ENCODE data around the gene SBK3. TPM values are rescaled to one million over a fixed set of nuclear protein-coding genes. Genes with fewer than 3 reads are reported as not detected.

Gene SBK3
- polyA plus RNA-seq, 1 donor (not counting 4 experiments of a cell fraction or from before 2014, with no cell fraction given), result not detected

DNA sequence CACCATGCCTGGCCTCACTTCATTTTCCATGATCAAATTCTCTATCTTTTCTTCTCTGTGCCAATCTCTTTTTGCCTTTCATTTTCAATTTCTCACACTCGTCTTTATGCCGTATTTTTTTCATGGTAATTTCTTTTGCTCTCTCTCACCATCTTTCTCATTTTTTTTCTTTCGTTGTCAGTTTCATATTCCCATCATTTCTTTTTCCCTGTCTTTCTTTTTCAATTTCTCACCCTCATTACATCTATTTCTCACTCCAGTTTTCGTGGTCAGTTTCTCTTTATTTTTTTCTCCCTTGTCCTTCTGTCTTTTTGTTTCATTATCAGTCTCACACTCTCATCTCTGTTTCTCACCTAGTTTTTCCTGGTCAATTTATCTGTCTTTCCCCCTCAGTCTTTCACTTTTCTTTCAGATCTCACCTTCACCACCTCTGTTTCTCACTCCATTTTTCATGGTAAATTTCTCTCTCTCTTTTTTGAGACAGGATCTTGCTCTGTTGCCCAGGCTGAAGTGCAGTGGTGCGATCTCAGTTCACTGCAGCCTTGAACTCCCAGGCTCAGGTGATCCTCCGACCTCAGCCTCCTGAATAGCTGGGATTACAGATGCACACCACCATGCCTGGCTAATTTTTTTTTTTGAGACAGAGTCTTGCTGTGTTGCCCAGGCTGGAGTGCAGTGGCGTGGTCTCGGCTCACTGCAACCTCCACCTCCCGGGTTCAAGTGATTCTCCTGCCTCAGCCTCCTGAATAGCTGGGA is 43.0 kb downstream of the SBK3 start:
- FAIRE-seq (no peak), DNase-seq (ENCODE audit: low read depth, low spot score) (no peak)
- dilution Hi-C loops (cut with MboI; ENCODE audit: extremely low pct_ligation_motif_present, low sequenced_read_pairs), result no loop called here
- no peaks in the 10 kb centered on the region for H3K79me2 ChIP-seq (ENCODE audit: control insufficient read depth, insufficient read depth, low read length)
- TF ChIP-seq EZH2 (IDR thresholded peaks at IDR 0.05; ENCODE audit: low read length) (no peak), CTCF (optimal IDR thresholded peaks at IDR 0.05 in 1 of 3, IDR thresholded peaks at IDR 0.05 in 1 of 3, conservative IDR thresholded peaks at IDR 0.05 in 1 of 3; ENCODE audit: extremely low read depth in 1 of 3, insufficient read depth in 2 of 3, low read length in 3 of 3) (no peak)
- H3K4me3 ChIP-seq (ENCODE audit: control insufficient read depth in 2 of 3, extremely low read depth in 1 of 3, insufficient read depth in 2 of 3, low read depth in 1 of 3, low read length in 3 of 3), result no peak overlapping the region
- no peak overlapping the region for H3K4me2 ChIP-seq (ENCODE audit: control insufficient read depth, extremely low read depth, insufficient read depth, low read depth, low read length)
- no peaks in the 10 kb centered on the region for H3K9me3 ChIP-seq (ENCODE audit: control insufficient read depth, low read depth, low read length)
- H3K4me1 ChIP-seq (ENCODE audit: control insufficient read depth, extremely low read depth, insufficient read depth, low read length), result no peaks in the 10 kb centered on the region
- H3K27ac ChIP-seq (ENCODE audit: control insufficient read depth, insufficient read depth, low read length), result no peak overlapping the region
- H3K36me3 ChIP-seq (ENCODE audit: control insufficient read depth in 2 of 2, extremely low read depth in 1 of 2, insufficient read depth in 2 of 2, low read length in 2 of 2), result no peaks in the 10 kb centered on the region
- H3K27me3 ChIP-seq (ENCODE audit: control insufficient read depth, extremely low read depth, insufficient read depth, low read length), result peaks cover 11% of the 10 kb centered on the region
- H3K9me1 ChIP-seq (ENCODE audit: control insufficient read depth, extremely low read depth, insufficient read depth, low read length), result no peaks in the 10 kb centered on the region
- no peak overlapping the region for H2AFZ ChIP-seq (ENCODE audit: control insufficient read depth, low read length)
- no peak overlapping the region for H3K9ac ChIP-seq (ENCODE audit: control insufficient read depth, extremely low read depth, insufficient read depth, low read length)
- no peaks in the 10 kb centered on the region for H4K20me1 ChIP-seq (ENCODE audit: control insufficient read depth, extremely low read depth, insufficient read depth, low read length)

GRCh38 chr19:55500368-55500952 is 44.9 kb downstream of the SBK3 start:
- no peak for TF ChIP-seq EZH2 (IDR thresholded peaks at IDR 0.05; ENCODE audit: low read length)
- no peak for TF ChIP-seq CTCF (optimal IDR thresholded peaks at IDR 0.05 in 1 of 3, IDR thresholded peaks at IDR 0.05 in 1 of 3, conservative IDR thresholded peaks at IDR 0.05 in 1 of 3; ENCODE audit: extremely low read depth in 1 of 3, insufficient read depth in 2 of 3, low read length in 3 of 3)
- H3K27me3 ChIP-seq (ENCODE audit: control insufficient read depth, extremely low read depth, insufficient read depth, low read length), result peaks cover 11% of the 10 kb centered on the region
- no peaks in the 10 kb centered on the region for H3K9me1 ChIP-seq (ENCODE audit: control insufficient read depth, extremely low read depth, insufficient read depth, low read length)
- H3K4me3 ChIP-seq (ENCODE audit: control insufficient read depth in 2 of 3, extremely low read depth in 1 of 3, insufficient read depth in 2 of 3, low read depth in 1 of 3, low read length in 3 of 3), result no peak overlapping the region
- H4K20me1 ChIP-seq (ENCODE audit: control insufficient read depth, extremely low read depth, insufficient read depth, low read length), result no peaks in the 10 kb centered on the region
- no peak overlapping the region for H3K4me2 ChIP-seq (ENCODE audit: control insufficient read depth, extremely low read depth, insufficient read depth, low read depth, low read length)
- H3K9me3 ChIP-seq (ENCODE audit: control insufficient read depth, low read depth, low read length), result no peaks in the 10 kb centered on the region
- H2AFZ ChIP-seq (ENCODE audit: control insufficient read depth, low read length), result no peak overlapping the region
- dilution Hi-C loops (cut with MboI; ENCODE audit: extremely low pct_ligation_motif_present, low sequenced_read_pairs), result no loop called here
- no peak overlapping the region for H3K9ac ChIP-seq (ENCODE audit: control insufficient read depth, extremely low read depth, insufficient read depth, low read length)
- no peaks in the 10 kb centered on the region for H3K79me2 ChIP-seq (ENCODE audit: control insufficient read depth, insufficient read depth, low read length)
- H3K36me3 ChIP-seq (ENCODE audit: control insufficient read depth in 2 of 2, extremely low read depth in 1 of 2, insufficient read depth in 2 of 2, low read length in 2 of 2), result no peaks in the 10 kb centered on the region
- FAIRE-seq, result no peak
- H3K27ac ChIP-seq (ENCODE audit: control insufficient read depth, insufficient read depth, low read length), result no peak overlapping the region
- no peak for DNase-seq (ENCODE audit: low read depth, low spot score)
- no peaks in the 10 kb centered on the region for H3K4me1 ChIP-seq (ENCODE audit: control insufficient read depth, extremely low read depth, insufficient read depth, low read length)

All from keratinocyte (primary cell).